ENCODE results near the gene ELMO1. TPM values are rescaled to one million over a fixed set of nuclear protein-coding genes. Genes with fewer than 3 reads are reported as not detected.

Gene ELMO1
- total RNA-seq, 2 donors from 2014 or later: 66.0 to 72.2 TPM

DNA sequence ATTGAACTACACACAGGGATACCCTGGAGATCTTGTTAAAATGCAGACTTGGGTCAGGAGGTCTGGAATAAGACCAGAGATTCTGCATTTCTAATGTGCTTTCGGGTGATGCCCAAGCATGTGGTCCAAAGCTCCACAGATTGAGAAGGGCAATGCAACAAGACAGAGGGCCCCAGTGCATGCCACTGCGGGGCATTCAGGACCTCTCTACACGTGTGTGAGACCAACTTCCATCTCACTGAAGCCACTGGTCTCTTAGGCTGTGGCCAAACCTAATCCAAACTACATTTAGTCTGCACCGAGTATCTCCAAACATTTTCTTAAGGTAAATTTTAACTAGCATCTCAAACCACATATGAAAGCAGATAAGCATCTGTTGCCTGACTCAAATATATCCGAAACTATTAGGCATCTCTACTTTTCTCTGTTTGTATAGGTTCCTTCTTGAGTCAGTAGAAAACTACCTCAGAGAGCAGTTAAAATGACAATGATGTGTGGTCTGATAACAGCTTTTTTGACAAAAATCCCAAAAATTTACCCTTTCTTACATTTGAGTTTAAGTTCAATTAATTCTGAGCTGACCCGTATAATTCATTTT is 107.5 kb downstream of the ELMO1 start:
- DNase-seq (ENCODE audit: low spot score) (no peak), ATAC-seq (ENCODE audit: insufficient number of reproducible peaks, low FRiP score, low read depth) (no peak)
- TF ChIP-seq, protein P1, sequence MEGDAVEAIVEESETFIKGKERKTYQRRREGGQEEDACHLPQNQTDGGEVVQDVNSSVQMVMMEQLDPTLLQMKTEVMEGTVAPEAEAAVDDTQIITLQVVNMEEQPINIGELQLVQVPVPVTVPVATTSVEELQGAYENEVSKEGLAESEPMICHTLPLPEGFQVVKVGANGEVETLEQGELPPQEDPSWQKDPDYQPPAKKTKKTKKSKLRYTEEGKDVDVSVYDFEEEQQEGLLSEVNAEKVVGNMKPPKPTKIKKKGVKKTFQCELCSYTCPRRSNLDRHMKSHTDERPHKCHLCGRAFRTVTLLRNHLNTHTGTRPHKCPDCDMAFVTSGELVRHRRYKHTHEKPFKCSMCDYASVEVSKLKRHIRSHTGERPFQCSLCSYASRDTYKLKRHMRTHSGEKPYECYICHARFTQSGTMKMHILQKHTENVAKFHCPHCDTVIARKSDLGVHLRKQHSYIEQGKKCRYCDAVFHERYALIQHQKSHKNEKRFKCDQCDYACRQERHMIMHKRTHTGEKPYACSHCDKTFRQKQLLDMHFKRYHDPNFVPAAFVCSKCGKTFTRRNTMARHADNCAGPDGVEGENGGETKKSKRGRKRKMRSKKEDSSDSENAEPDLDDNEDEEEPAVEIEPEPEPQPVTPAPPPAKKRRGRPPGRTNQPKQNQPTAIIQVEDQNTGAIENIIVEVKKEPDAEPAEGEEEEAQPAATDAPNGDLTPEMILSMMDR (IDR thresholded peaks at IDR 0.05): no peak
- no peaks in the 10 kb centered on the region for H3K36me3 ChIP-seq
- no peak overlapping the region for H3K27ac ChIP-seq
- no peaks in the 10 kb centered on the region for H3K9me3 ChIP-seq
- H3K27me3 ChIP-seq (replicated peaks; ENCODE audit: insufficient read depth): no peaks in the 10 kb centered on the region
- H3K4me3 ChIP-seq: no peak overlapping the region
- H3K4me1 ChIP-seq (ENCODE audit: control insufficient read depth in 1 of 2, low read depth in 2 of 2): no peaks in the 10 kb centered on the region

GRCh38 chr7:37338966-37339365 is 109.7 kb downstream of the ELMO1 start:
- Histone ChIP-seq H3K27me3 (replicated peaks; ENCODE audit: insufficient read depth) (no peaks in the 10 kb centered on the region), H3K4me1 (ENCODE audit: control insufficient read depth in 1 of 2, low read depth in 2 of 2) (no peaks in the 10 kb centered on the region), H3K4me3 (no peak overlapping the region), H3K27ac (no peak overlapping the region), H3K36me3 (no peaks in the 10 kb centered on the region), H3K9me3 (no peaks in the 10 kb centered on the region)
- TF ChIP-seq, protein P1 (IDR thresholded peaks at IDR 0.05): no peak
- DNase-seq (ENCODE audit: low spot score) (no peak), ATAC-seq (ENCODE audit: insufficient number of reproducible peaks, low FRiP score, low read depth) (no peak)

DNA sequence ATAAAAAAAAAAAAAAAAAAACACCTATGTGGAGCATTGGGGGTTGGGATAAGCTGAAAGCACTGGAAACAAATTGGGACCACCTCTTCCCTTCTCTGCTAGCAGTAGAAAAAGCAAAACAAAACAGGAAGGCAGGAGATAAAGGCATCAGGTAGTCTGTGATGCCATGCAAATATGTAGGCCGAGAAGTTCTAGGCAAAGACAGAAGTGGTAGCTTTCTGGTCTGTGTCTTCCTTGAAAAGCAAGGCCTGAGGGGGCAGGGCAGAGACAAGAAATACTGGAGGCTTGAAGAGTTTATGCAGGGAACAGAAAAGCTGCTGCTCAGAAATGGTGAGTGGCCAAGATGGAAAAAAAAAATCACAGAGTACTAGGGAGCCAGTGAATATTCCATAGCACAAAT is 111.1 kb downstream of the ELMO1 start:
- no peak for DNase-seq (ENCODE audit: low spot score)
- TF ChIP-seq, protein P1 (IDR thresholded peaks at IDR 0.05): no peak
- Histone ChIP-seq H3K4me3 (no peak overlapping the region), H3K4me1 (ENCODE audit: control insufficient read depth in 1 of 2, low read depth in 2 of 2) (peaks cover 4 to 10% of the 10 kb centered on the region in 2 donors), H3K27ac (no peak overlapping the region), H3K27me3 (replicated peaks; ENCODE audit: insufficient read depth) (no peaks in the 10 kb centered on the region), H3K9me3 (no peaks in the 10 kb centered on the region), H3K36me3 (no peaks in the 10 kb centered on the region)
- ATAC-seq (ENCODE audit: insufficient number of reproducible peaks, low FRiP score, low read depth): no peak

DNA sequence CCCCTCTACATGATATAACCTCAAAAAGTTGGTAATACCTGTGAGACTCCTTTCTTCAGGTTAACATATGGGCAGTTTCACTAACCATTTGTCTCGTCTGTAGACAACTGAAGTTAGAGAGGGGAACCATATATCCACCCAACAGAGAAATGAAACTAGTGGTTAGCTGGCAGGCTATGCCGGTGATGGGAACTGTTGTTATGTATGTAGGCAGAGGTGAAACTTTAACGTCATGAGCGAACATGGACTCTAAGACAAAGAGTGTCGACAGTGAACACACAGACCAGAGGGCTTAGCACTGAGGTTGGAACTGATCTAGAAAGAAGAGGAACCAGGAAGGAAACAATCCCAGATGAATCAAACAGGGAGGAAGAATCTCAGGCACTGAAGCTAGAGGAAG is 112.4 kb downstream of the ELMO1 start:
- TF ChIP-seq, protein P1 (IDR thresholded peaks at IDR 0.05): no peak
- Histone ChIP-seq H3K9me3 (no peaks in the 10 kb centered on the region), H3K27ac (no peak overlapping the region), H3K36me3 (no peaks in the 10 kb centered on the region), H3K4me1 (ENCODE audit: control insufficient read depth in 1 of 2, low read depth in 2 of 2) (peaks cover 7 to 17% of the 10 kb centered on the region in 2 donors), H3K27me3 (replicated peaks; ENCODE audit: insufficient read depth) (no peaks in the 10 kb centered on the region), H3K4me3 (no peak overlapping the region)
- no peak for DNase-seq (ENCODE audit: low spot score)
- no peak for ATAC-seq (ENCODE audit: insufficient number of reproducible peaks, low FRiP score, low read depth)

DNA sequence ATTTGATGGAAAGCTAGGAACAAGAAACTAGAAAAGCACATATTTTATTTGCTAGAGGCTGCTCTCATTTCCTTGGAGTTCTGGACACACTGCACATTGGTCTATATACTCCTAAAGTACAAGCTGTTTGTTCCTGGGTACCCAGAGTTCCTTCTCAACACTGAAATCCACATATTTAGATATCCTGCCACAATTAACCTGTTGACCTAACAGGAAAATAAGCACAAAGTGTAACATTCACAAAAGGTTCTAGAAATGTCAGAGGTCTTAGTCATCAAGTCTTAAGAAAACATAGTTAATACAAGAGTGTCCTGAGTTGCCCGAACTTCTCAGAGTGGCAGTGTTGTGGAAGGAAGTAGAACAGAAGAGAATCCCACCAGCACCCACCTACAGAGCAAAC is 115.6 kb downstream of the ELMO1 start:
- Histone ChIP-seq H3K4me3 (no peak overlapping the region), H3K27ac (peak overlapping the region in 1 of 2 donors; percentile 35), H3K4me1 (ENCODE audit: control insufficient read depth in 1 of 2, low read depth in 2 of 2) (peaks cover 7 to 17% of the 10 kb centered on the region in 2 donors), H3K9me3 (no peaks in the 10 kb centered on the region), H3K36me3 (no peaks in the 10 kb centered on the region), H3K27me3 (replicated peaks; ENCODE audit: insufficient read depth) (no peaks in the 10 kb centered on the region)
- TF ChIP-seq, protein P1 (IDR thresholded peaks at IDR 0.05): no peak
- ATAC-seq (ENCODE audit: insufficient number of reproducible peaks, low FRiP score, low read depth) (no peak), DNase-seq (ENCODE audit: low spot score) (no peak)

All from thoracic aorta (tissue), 2 donors.